PFSK-1 (cell line): ENCODE data around the gene GRK5.

Source experiments
- FOXP2 ChIP-seq: optimal IDR thresholded peaks from 2 replicates; pipeline ENCODE3; 2011; ENCODE audit warnings: borderline replicate concordance, control low read depth, inconsistent platforms; ENCODE audit not compliant: insufficient read depth; ENCODE audit errors: extremely low read length, extremely low read depth
- POLR2AphosphoS5 ChIP-seq: IDR thresholded peaks from 2 replicates; pipeline ENCODE4 v1.6.1; 2012; ENCODE audit warnings: low read depth, mild to moderate bottlenecking, control low read depth, low read length, moderate library complexity
- SIN3A ChIP-seq: IDR thresholded peaks from 2 replicates; pipeline ENCODE4 v1.6.1; 2012; ENCODE audit warnings: mild to moderate bottlenecking, low read length, moderate library complexity, borderline replicate concordance; ENCODE audit not compliant: insufficient read depth
- TAF1 ChIP-seq: IDR thresholded peaks from 2 replicates; pipeline ENCODE4 v1.6.1; 2012; ENCODE audit warnings: low read length, control low read depth, borderline replicate concordance; ENCODE audit not compliant: insufficient read depth
- TF ChIP-seq, protein P1 (sequence below), 2 experiments: IDR thresholded peaks; 2 replicates each; pipeline versions ENCODE4 v1.6.1 to v1.8.0; 2011 to 2012; ENCODE audit warnings: low read depth in 2 of 2, low read length in 2 of 2, control low read depth in 1 of 2, inconsistent platforms in 1 of 2, mild to moderate bottlenecking in 1 of 2, moderate library complexity in 1 of 2; ENCODE audit not compliant: insufficient read depth in 1 of 2

The GRK5 gene

DNA sequence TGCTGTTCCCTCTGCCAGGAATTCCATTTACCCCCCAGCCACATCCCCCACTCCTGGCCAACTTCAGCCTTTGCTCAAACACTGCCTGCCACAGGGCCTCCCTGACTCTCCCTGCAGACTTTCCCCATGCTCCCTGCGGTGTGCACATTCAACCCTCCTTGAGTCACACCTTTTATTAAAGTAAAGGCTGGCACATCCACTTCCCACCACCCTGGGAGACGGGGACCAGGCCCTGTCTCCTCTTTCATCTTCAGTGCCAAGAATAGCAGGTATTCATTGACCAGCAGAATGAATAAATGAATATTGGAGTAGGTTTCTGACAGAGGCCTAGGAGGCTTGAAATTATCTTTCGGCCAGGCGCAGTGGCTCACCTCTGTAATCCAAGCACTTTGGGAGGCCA lies 91.4 kb downstream of the GRK5 start:
- no peak for TF ChIP-seq TAF1
- no peak for TF ChIP-seq POLR2AphosphoS5
- TF ChIP-seq, protein P1, sequence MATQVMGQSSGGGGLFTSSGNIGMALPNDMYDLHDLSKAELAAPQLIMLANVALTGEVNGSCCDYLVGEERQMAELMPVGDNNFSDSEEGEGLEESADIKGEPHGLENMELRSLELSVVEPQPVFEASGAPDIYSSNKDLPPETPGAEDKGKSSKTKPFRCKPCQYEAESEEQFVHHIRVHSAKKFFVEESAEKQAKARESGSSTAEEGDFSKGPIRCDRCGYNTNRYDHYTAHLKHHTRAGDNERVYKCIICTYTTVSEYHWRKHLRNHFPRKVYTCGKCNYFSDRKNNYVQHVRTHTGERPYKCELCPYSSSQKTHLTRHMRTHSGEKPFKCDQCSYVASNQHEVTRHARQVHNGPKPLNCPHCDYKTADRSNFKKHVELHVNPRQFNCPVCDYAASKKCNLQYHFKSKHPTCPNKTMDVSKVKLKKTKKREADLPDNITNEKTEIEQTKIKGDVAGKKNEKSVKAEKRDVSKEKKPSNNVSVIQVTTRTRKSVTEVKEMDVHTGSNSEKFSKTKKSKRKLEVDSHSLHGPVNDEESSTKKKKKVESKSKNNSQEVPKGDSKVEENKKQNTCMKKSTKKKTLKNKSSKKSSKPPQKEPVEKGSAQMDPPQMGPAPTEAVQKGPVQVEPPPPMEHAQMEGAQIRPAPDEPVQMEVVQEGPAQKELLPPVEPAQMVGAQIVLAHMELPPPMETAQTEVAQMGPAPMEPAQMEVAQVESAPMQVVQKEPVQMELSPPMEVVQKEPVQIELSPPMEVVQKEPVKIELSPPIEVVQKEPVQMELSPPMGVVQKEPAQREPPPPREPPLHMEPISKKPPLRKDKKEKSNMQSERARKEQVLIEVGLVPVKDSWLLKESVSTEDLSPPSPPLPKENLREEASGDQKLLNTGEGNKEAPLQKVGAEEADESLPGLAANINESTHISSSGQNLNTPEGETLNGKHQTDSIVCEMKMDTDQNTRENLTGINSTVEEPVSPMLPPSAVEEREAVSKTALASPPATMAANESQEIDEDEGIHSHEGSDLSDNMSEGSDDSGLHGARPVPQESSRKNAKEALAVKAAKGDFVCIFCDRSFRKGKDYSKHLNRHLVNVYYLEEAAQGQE (IDR thresholded peaks at IDR 0.05; ENCODE audit: insufficient read depth in 1 of 2, low read depth in 2 of 2, low read length in 2 of 2), result no peak
- no peak for TF ChIP-seq FOXP2
- no peak for TF ChIP-seq SIN3A

DNA sequence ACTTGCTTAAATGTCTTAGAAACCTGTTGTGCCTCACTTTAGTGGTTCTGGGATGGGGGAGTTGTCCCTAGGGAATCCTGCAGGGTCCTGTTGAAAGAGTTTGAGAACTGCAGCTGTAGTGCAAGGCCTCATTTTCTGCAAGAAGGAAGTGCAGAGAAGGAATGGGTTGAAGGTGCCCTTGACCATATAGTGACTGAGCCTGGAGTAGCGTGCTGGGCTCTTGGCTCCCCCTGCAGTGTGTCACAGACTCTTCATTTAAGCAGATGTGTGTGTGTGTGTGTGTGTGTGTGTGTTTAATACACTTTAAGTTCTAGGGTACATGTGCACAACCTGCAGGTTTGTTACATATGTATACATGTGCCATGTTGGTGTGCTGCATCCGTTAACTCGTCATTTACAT lies 92.2 kb downstream of the GRK5 start:
- TF ChIP-seq SIN3A (no peak), POLR2AphosphoS5 (no peak), FOXP2 (no peak), TAF1 (no peak)
- TF ChIP-seq, protein P1 (IDR thresholded peaks at IDR 0.05; ENCODE audit: insufficient read depth in 1 of 2, low read depth in 2 of 2, low read length in 2 of 2), result no peak

DNA sequence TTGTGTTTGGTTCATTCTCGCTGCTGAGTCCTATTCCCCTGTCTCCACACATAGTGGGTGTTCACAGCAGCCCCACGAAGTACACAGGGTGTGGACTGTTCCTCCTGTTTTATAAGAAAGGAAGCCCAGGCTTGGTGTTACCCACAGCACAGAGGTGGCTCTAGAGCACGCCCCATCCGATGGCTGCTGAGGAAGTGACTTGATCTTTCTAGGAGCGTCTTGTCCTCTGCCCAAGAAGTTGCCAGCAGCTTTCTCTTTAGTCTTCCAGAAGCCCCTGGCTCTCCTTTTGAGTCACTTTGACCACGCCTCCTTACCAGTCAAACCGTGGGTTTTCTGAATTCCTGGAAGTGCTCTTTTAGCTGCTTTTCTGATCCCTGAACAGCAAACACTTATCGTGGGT lies 94.0 kb downstream of the GRK5 start:
- TF ChIP-seq, protein P1 (IDR thresholded peaks at IDR 0.05; ENCODE audit: insufficient read depth in 1 of 2, low read depth in 2 of 2, low read length in 2 of 2), result no peak
- TF ChIP-seq TAF1, result no peak
- TF ChIP-seq POLR2AphosphoS5, result no peak
- no peak for TF ChIP-seq FOXP2
- TF ChIP-seq SIN3A, result no peak

DNA sequence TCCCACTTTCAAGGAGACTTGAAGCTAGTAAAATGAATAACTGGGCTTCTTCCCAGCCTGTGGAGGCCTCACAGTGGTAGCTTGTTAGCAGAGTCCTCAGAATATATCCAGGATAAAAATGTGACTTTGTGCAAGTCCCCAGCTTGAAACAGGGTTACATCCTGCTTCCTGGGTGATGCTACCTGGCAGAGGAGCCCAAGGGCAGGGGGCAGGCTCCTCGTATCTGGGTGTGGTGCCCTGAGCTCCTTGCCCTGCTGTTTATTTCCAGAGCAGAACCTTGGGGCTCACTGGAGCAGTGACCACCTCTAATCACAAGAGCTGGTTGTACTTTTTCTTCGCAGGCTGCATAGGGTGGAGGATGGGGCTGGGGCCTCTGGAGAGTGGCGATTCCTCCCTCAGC lies 94.8 kb downstream of the GRK5 start:
- TF ChIP-seq TAF1 (no peak), POLR2AphosphoS5 (no peak)

DNA sequence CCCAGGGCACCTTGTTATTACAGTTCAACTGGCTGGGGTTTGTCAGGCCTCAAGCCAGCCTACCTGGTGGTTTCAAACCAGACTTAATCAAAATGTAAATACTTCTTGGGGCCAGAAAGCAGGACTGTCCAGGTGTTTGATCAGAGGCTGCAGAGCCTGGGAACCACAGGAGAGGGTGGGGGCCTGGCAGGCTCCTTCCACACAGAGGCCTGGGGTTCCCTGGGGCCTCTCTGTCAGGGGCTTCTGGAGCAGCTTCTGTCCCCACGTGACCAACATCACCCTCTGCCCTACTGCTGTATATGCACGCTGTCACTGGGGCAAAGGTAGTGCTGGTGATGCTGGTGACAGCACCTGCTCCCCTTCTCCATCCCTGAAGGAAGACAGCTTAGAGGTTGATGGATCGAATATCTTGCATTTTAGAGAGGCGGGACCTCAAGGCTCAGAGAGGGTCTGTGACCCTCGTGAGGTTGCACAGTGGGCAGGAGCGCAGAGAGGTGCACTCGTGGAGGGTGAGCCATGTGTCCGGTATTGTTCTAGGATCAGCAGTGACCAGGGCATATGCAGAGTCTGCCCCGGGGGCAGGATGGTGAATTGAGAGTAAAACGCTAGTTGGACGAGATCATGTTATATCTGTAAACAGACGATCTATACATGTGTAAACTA lies 95.4 kb downstream of the GRK5 start:
- no peak for TF ChIP-seq POLR2AphosphoS5
- TF ChIP-seq FOXP2, result no peak
- TF ChIP-seq, protein P1 (IDR thresholded peaks at IDR 0.05; ENCODE audit: insufficient read depth in 1 of 2, low read depth in 2 of 2, low read length in 2 of 2), result no peak
- no peak for TF ChIP-seq TAF1
- no peak for TF ChIP-seq SIN3A
